ENCODE results near the gene DAPK1.

DNA sequence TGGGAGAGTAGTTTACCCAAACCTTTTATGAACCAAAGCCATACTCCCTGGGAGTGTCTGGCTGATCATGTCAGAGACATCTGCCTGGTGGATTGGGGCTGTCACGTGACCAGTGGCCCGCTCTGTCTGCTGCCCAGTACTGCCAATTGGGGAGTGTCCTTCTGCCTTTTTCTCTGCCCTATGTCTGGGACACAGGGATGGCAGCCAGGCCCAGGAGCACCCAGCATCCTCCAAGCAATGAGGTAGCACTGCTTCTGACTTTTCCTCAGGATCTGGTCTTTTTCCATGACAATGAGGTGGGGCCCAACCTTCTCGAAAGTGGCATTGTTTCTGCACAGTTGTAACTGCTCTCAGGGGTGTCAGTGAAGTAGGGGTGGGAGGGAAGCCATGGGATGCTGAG, 21.8 kb downstream of the DAPK1 start:
- no peak for TF ChIP-seq POLR2A (IDR thresholded peaks at IDR 0.05; ENCODE audit: low read depth, low read length)
- TF ChIP-seq POLR2AphosphoS5 (IDR thresholded peaks at IDR 0.05; ENCODE audit: low read depth, low read length) = no peak

Data from GM12891 (cell line).